SK-N-SH treated with all-trans-retinoic acid at 6 μM for 48 hours (cell line): Measurements from ENCODE around the gene RAB3IP.

Experiments
- ATAC-seq: fragments of 200-7000 bp; cut with Tn5 transposase; 3 replicates; pipeline ENCODE4 v1.9.1; 2020; ENCODE audit warnings: mild to moderate bottlenecking, moderate library complexity
- ARNTL ChIP-seq: fragments of 450-650 bp; formaldehyde crosslinking; IDR thresholded peaks from 2 replicates; pipeline ENCODE4 v1.5.0; 2020; ENCODE audit warnings: low read depth, mild to moderate bottlenecking, moderate library complexity, borderline replicate concordance
- CSDC2 ChIP-seq: fragments of 250-450 bp; sonication (Bioruptor Pico); IDR thresholded peaks from 2 replicates; pipeline ENCODE4 v1.5.0; 2020; ENCODE audit warnings: mild to moderate bottlenecking, moderate library complexity
- CSRNP3 ChIP-seq: fragments of 250-450 bp; sonication (Bioruptor Pico); IDR thresholded peaks from 2 replicates; pipeline ENCODE4 v1.5.1; 2021; ENCODE audit warnings: mild to moderate bottlenecking, moderate library complexity
- ESRRG ChIP-seq: fragments of 250-450 bp; sonication (Bioruptor Pico); IDR thresholded peaks from 2 replicates; pipeline ENCODE4 v1.6.1; 2021; ENCODE audit warnings: mild to moderate bottlenecking
- GLIS3 ChIP-seq: fragments of 250-450 bp; sonication (Bioruptor Pico); IDR thresholded peaks from 2 replicates; pipeline ENCODE4 v1.5.0; 2020; ENCODE audit warnings: mild to moderate bottlenecking, moderate library complexity
- ISL1 ChIP-seq: fragments of 250-450 bp; sonication (Bioruptor Pico); IDR thresholded peaks from 2 replicates; pipeline ENCODE4 v2.1.2; 2022; ENCODE audit warnings: mild to moderate bottlenecking, moderate library complexity
- OSR1 ChIP-seq: fragments of 250-450 bp; sonication (Bioruptor Pico); IDR thresholded peaks from 2 replicates; pipeline ENCODE4 v1.8.0; 2022; ENCODE audit warnings: moderate library complexity, mild to moderate bottlenecking, inconsistent platforms
- PATZ1 ChIP-seq: fragments of 250-450 bp; sonication (Bioruptor Pico); IDR thresholded peaks from 2 replicates; pipeline ENCODE4 v1.8.0; 2020; ENCODE audit warnings: mild to moderate bottlenecking, moderate library complexity, borderline replicate concordance
- POU6F1 ChIP-seq: fragments of 250-450 bp; sonication (Bioruptor Pico); IDR thresholded peaks from 2 replicates; pipeline ENCODE4 v1.8.0; 2021; ENCODE audit warnings: low read depth, mild to moderate bottlenecking, moderate library complexity, borderline replicate concordance
- PPARA ChIP-seq: fragments of 250-450 bp; sonication (Bioruptor Pico); IDR thresholded peaks from 2 replicates; pipeline ENCODE4 v1.5.0; 2020; ENCODE audit warnings: mild to moderate bottlenecking, borderline replicate concordance
- RARB ChIP-seq: fragments of 250-450 bp; sonication (Bioruptor Pico); IDR thresholded peaks from 2 replicates; pipeline ENCODE4 v1.8.0; 2021; ENCODE audit warnings: mild to moderate bottlenecking, moderate library complexity
- SNAI2 ChIP-seq: fragments of 250-450 bp; sonication (Bioruptor Pico); IDR thresholded peaks from 2 replicates; pipeline ENCODE4 v1.5.0; 2020; ENCODE audit warnings: mild to moderate bottlenecking, moderate library complexity
- TCF4 ChIP-seq: fragments of 250-450 bp; sonication (Bioruptor Pico); IDR thresholded peaks from 2 replicates; pipeline ENCODE4 v1.8.0; 2021; ENCODE audit warnings: mild to moderate bottlenecking, moderate library complexity, borderline replicate concordance
- TSHZ2 ChIP-seq: fragments of 250-450 bp; sonication (Bioruptor Pico); IDR thresholded peaks from 2 replicates; pipeline ENCODE4 v1.5.0; 2020; ENCODE audit warnings: mild to moderate bottlenecking, moderate library complexity
- ZFP3 ChIP-seq: fragments of 250-450 bp; sonication (Bioruptor Pico); IDR thresholded peaks from 2 replicates; pipeline ENCODE4 v1.5.0; 2020; ENCODE audit warnings: mild to moderate bottlenecking, moderate library complexity
- ZNF565 ChIP-seq: fragments of 450-650 bp; formaldehyde crosslinking; conservative IDR thresholded peaks from 2 replicates; pipeline ENCODE4 v1.5.0; 2020; ENCODE audit warnings: low read depth, mild to moderate bottlenecking, moderate library complexity
- ZNF8 ChIP-seq: fragments of 450-650 bp; formaldehyde crosslinking; IDR thresholded peaks from 2 replicates; pipeline ENCODE4 v1.5.0; 2020; ENCODE audit warnings: mild to moderate bottlenecking, moderate library complexity

The RAB3IP gene

GRCh38 chr12:69836015-69836414 is 97.4 kb downstream of the RAB3IP start:
- no peak for TF ChIP-seq ISL1 (CRISPR knock-in tag)
- TF ChIP-seq SNAI2 (CRISPR knock-in tag) = no peak
- no peak for TF ChIP-seq ZFP3
- no peak for TF ChIP-seq CSDC2 (CRISPR knock-in tag)
- TF ChIP-seq TSHZ2 (CRISPR knock-in tag) = no peak
- TF ChIP-seq CSRNP3 (CRISPR knock-in tag) = no peak
- no peak for TF ChIP-seq ARNTL (CRISPR knock-in tag)
- no peak for TF ChIP-seq ESRRG
- no peak for TF ChIP-seq RARB
- TF ChIP-seq OSR1 = no peak
- no peak for ATAC-seq

GRCh38 chr12:69837191-69837590 is 98.5 kb downstream of the RAB3IP start:
- TF ChIP-seq ARNTL (CRISPR knock-in tag) (no peak), PPARA (no peak), ZNF8 (CRISPR knock-in tag) (no peak), POU6F1 (CRISPR knock-in tag) (no peak), ISL1 (CRISPR knock-in tag) (no peak), ZNF565 (no peak), ESRRG (no peak), PATZ1 (CRISPR knock-in tag) (no peak), OSR1 (no peak), ZFP3 (no peak), TSHZ2 (CRISPR knock-in tag) (no peak), CSDC2 (CRISPR knock-in tag) (no peak), SNAI2 (CRISPR knock-in tag) (no peak), GLIS3 (CRISPR knock-in tag) (no peak)
- TF ChIP-seq, all 23 proteins: peak for 0
- ATAC-seq = no peak

- ATAC-seq = no peak
- TF ChIP-seq TCF4 (no peak), CSDC2 (CRISPR knock-in tag) (no peak), POU6F1 (CRISPR knock-in tag) (no peak), ZNF8 (CRISPR knock-in tag) (no peak)
Measured at GRCh38 chr12:69837657-69838415, 99.2 kb downstream of the RAB3IP start.
